Measurements from ENCODE around the gene CCZ1. TPM values are rescaled to one million over a fixed set of nuclear protein-coding genes. Genes with fewer than 3 reads are reported as not detected.
"Not testable (repeated sequence)": the region's sequence is repeated elsewhere in the genome, so short reads cannot be mapped to it uniquely, and the experiment has no call there.

The CCZ1 gene
- polyA plus RNA-seq, 4 donors = 43.8 to 82.7 (median 51.5) TPM

- 95% methylated on average over 2 of the region's 12 CpGs; no CpG with 5 or more reads in 2 of the 3 donors for WGBS, 3 donors
- not testable (repeated sequence) for H3K27ac ChIP-seq (ENCODE audit: low read depth in 1 of 3, low read length in 2 of 3); H3K4me3 ChIP-seq (ENCODE audit: low read depth in 1 of 3, low read length in 3 of 3); FAIRE-seq; H3K9me3 ChIP-seq (ENCODE audit: control insufficient read depth in 2 of 2, insufficient read depth in 1 of 2, low read depth in 1 of 2, low read length in 1 of 2); H3K4me1 ChIP-seq (ENCODE audit: control insufficient read depth in 3 of 3, insufficient read depth in 2 of 3, low read depth in 1 of 3, low read length in 2 of 3); DNase-seq; H3K36me3 ChIP-seq (ENCODE audit: control insufficient read depth in 3 of 3, insufficient read depth in 2 of 3, low read depth in 1 of 3, low read length in 3 of 3); H3K27me3 ChIP-seq (ENCODE audit: control insufficient read depth in 3 of 3, insufficient read depth in 3 of 3, low read length in 3 of 3)
These were observed 26.1 kb downstream of the CCZ1 start for GRCh38 chr7:5924630-5925029.

DNA sequence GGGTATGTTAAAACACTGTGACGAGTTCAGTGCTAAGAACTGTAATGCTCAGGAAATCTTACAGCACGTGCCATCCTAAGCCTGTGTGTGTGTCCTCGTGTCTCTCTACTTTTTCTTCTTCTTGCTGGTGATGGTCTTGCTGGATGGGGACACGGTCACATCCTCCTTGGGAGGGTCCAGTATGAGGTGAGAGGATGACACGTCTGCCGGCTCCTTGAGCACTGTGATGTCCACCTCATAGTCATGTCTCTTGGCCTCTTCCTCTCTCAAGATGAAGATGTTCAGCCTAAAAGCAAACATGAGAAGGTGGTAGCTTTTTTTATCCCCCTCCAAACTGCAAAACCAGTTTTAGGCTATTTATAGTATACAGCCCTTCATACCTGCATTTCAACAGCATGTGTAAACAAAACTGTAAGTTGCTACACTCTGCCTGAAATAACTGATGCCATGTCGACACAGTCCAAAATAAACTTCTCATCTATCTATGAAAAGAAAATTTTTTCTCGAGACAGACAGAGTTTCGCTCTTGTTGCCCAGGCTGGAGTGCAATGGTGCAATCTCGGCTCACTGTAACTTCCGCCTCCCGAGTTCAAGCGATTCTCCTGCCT lies 27.8 kb downstream of the CCZ1 start:
- not testable (repeated sequence) for H3K36me3 ChIP-seq (ENCODE audit: control insufficient read depth in 3 of 3, insufficient read depth in 2 of 3, low read depth in 1 of 3, low read length in 3 of 3); H3K4me3 ChIP-seq (ENCODE audit: low read depth in 1 of 3, low read length in 3 of 3); H3K4me1 ChIP-seq (ENCODE audit: control insufficient read depth in 3 of 3, insufficient read depth in 2 of 3, low read depth in 1 of 3, low read length in 2 of 3); H3K9me3 ChIP-seq (ENCODE audit: control insufficient read depth in 2 of 2, insufficient read depth in 1 of 2, low read depth in 1 of 2, low read length in 1 of 2); H3K27ac ChIP-seq (ENCODE audit: low read depth in 1 of 3, low read length in 2 of 3); H3K27me3 ChIP-seq (ENCODE audit: control insufficient read depth in 3 of 3, insufficient read depth in 3 of 3, low read length in 3 of 3); DNase-seq; FAIRE-seq
- 100% methylated on average over 2 of the region's 13 CpGs; no CpG with 5 or more reads in 1 of the 3 donors for WGBS, 3 donors

- not testable (repeated sequence) for H3K27me3 ChIP-seq (ENCODE audit: control insufficient read depth in 3 of 3, insufficient read depth in 3 of 3, low read length in 3 of 3); H3K36me3 ChIP-seq (ENCODE audit: control insufficient read depth in 3 of 3, insufficient read depth in 2 of 3, low read depth in 1 of 3, low read length in 3 of 3); DNase-seq; H3K27ac ChIP-seq (ENCODE audit: low read depth in 1 of 3, low read length in 2 of 3); H3K4me1 ChIP-seq (ENCODE audit: control insufficient read depth in 3 of 3, insufficient read depth in 2 of 3, low read depth in 1 of 3, low read length in 2 of 3); H3K4me3 ChIP-seq (ENCODE audit: low read depth in 1 of 3, low read length in 3 of 3); FAIRE-seq; H3K9me3 ChIP-seq (ENCODE audit: control insufficient read depth in 2 of 2, insufficient read depth in 1 of 2, low read depth in 1 of 2, low read length in 1 of 2)
- no CpG with 5 or more reads among the region's 10 CpGs for WGBS, 3 donors
These were observed 31.8 kb downstream of the CCZ1 start for GRCh38 chr7:5930290-5930689.

- H3K4me1 ChIP-seq (ENCODE audit: control insufficient read depth in 3 of 3, insufficient read depth in 2 of 3, low read depth in 1 of 3, low read length in 2 of 3); H3K9me3 ChIP-seq (ENCODE audit: control insufficient read depth in 2 of 2, insufficient read depth in 1 of 2, low read depth in 1 of 2, low read length in 1 of 2); FAIRE-seq; H3K27ac ChIP-seq (ENCODE audit: low read depth in 1 of 3, low read length in 2 of 3); H3K4me3 ChIP-seq (ENCODE audit: low read depth in 1 of 3, low read length in 3 of 3); H3K27me3 ChIP-seq (ENCODE audit: control insufficient read depth in 3 of 3, insufficient read depth in 3 of 3, low read length in 3 of 3); DNase-seq; H3K36me3 ChIP-seq (ENCODE audit: control insufficient read depth in 3 of 3, insufficient read depth in 2 of 3, low read depth in 1 of 3, low read length in 3 of 3): not testable (repeated sequence)
- 95 to 97% (median 96%) methylated on average over 13 to 14 of the region's 14 CpGs for WGBS, 3 donors
These were observed 32.7 kb downstream of the CCZ1 start for GRCh38 chr7:5931250-5931649.

- not testable (repeated sequence) for H3K9me3 ChIP-seq (ENCODE audit: control insufficient read depth in 2 of 2, insufficient read depth in 1 of 2, low read depth in 1 of 2, low read length in 1 of 2); DNase-seq; H3K36me3 ChIP-seq (ENCODE audit: control insufficient read depth in 3 of 3, insufficient read depth in 2 of 3, low read depth in 1 of 3, low read length in 3 of 3); H3K4me1 ChIP-seq (ENCODE audit: control insufficient read depth in 3 of 3, insufficient read depth in 2 of 3, low read depth in 1 of 3, low read length in 2 of 3); FAIRE-seq; H3K27me3 ChIP-seq (ENCODE audit: control insufficient read depth in 3 of 3, insufficient read depth in 3 of 3, low read length in 3 of 3); H3K27ac ChIP-seq (ENCODE audit: low read depth in 1 of 3, low read length in 2 of 3); H3K4me3 ChIP-seq (ENCODE audit: low read depth in 1 of 3, low read length in 3 of 3)
- WGBS, 3 donors = 80 to 89% (median 81%) methylated on average over 4 to 5 of the region's 13 CpGs
These were observed 33.5 kb downstream of the CCZ1 start for GRCh38 chr7:5931905-5932644.

DNA sequence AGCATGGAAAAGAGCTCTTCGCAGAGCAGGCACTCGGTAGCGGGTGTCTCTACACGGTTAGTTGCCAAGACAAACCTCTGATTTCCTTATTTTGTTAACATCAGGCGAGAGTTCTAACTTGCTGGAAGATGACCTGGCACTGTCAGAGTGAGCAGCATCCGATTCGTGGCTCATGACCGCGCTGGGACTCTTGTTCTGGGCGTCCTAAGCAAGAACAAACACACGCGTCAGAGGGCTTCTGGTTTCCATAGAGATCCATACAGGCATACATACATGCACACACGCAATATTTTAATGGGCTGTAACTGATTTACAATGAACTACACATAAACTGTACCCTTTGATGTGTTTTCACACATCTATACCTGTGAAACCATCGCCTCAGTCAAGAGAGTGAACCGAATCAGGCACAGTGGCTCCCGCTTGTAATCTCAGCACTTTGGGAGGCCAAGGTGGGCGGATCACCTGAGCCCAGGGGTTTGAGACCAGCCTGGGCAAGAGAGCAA lies 36.5 kb downstream of the CCZ1 start:
- not testable (repeated sequence) for H3K4me1 ChIP-seq (ENCODE audit: control insufficient read depth in 3 of 3, insufficient read depth in 2 of 3, low read depth in 1 of 3, low read length in 2 of 3); H3K4me3 ChIP-seq (ENCODE audit: low read depth in 1 of 3, low read length in 3 of 3); H3K9me3 ChIP-seq (ENCODE audit: control insufficient read depth in 2 of 2, insufficient read depth in 1 of 2, low read depth in 1 of 2, low read length in 1 of 2); H3K36me3 ChIP-seq (ENCODE audit: control insufficient read depth in 3 of 3, insufficient read depth in 2 of 3, low read depth in 1 of 3, low read length in 3 of 3); H3K27ac ChIP-seq (ENCODE audit: low read depth in 1 of 3, low read length in 2 of 3); FAIRE-seq; H3K27me3 ChIP-seq (ENCODE audit: control insufficient read depth in 3 of 3, insufficient read depth in 3 of 3, low read length in 3 of 3); DNase-seq
- WGBS, 3 donors = no CpG with 5 or more reads among the region's 17 CpGs

DNA sequence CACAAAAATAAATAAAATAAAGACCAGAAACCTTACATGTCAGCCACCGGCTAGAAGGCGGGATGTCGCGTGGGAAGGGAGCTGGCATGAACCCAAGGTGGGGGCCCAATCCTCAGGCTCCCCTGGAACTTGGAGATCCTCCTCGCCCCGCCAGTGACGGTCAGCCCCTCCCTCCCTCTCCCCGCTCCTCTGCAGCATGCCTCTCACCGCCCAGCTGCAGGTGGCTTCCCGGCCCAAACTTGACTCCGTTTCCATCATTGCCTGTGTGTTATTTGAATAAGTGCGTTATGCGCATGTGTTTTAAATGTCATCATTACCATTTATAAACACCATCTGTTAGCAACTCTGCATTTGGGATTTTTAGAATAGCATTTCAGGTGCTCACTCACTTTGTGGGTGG lies 64.7 kb downstream of the CCZ1 start:
- not testable (repeated sequence) for H3K36me3 ChIP-seq (ENCODE audit: control insufficient read depth in 3 of 3, insufficient read depth in 2 of 3, low read depth in 1 of 3, low read length in 3 of 3); H3K4me3 ChIP-seq (ENCODE audit: low read depth in 1 of 3, low read length in 3 of 3); DNase-seq; H3K27me3 ChIP-seq (ENCODE audit: control insufficient read depth in 3 of 3, insufficient read depth in 3 of 3, low read length in 3 of 3); H3K27ac ChIP-seq (ENCODE audit: low read depth in 1 of 3, low read length in 2 of 3); H3K9me3 ChIP-seq (ENCODE audit: control insufficient read depth in 2 of 2, insufficient read depth in 1 of 2, low read depth in 1 of 2, low read length in 1 of 2); FAIRE-seq; H3K4me1 ChIP-seq (ENCODE audit: control insufficient read depth in 3 of 3, insufficient read depth in 2 of 3, low read depth in 1 of 3, low read length in 2 of 3)
- 57 to 58% methylated on average over 5 to 9 of the region's 13 CpGs; no CpG with 5 or more reads in 1 of the 3 donors for WGBS, 3 donors

DNA sequence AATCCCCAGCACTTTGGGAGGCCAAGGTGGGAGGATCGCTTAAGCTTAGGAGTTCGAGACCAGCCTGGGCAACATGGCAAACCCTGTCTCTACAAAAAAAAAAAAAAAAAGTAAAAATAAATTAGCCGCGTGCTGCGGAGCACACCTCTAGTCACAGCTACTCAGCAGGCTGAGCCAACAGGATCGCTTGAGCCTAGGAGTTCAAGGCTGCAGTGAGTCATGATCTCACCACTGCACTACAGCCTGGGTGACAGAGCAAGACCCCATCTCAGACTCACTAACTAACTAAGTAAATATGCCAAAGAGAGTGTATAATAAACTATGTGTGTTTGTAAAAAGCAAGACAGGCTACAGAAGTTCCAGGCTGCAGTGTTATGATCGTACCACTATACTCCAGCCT lies 65.3 kb downstream of the CCZ1 start:
- not testable (repeated sequence) for H3K9me3 ChIP-seq (ENCODE audit: control insufficient read depth in 2 of 2, insufficient read depth in 1 of 2, low read depth in 1 of 2, low read length in 1 of 2); DNase-seq; H3K36me3 ChIP-seq (ENCODE audit: control insufficient read depth in 3 of 3, insufficient read depth in 2 of 3, low read depth in 1 of 3, low read length in 3 of 3); H3K27ac ChIP-seq (ENCODE audit: low read depth in 1 of 3, low read length in 2 of 3); H3K27me3 ChIP-seq (ENCODE audit: control insufficient read depth in 3 of 3, insufficient read depth in 3 of 3, low read length in 3 of 3); FAIRE-seq; H3K4me3 ChIP-seq (ENCODE audit: low read depth in 1 of 3, low read length in 3 of 3); H3K4me1 ChIP-seq (ENCODE audit: control insufficient read depth in 3 of 3, insufficient read depth in 2 of 3, low read depth in 1 of 3, low read length in 2 of 3)
- WGBS, 3 donors = 90 to 95% (median 93%) methylated on average over 3 to 5 of the region's 7 CpGs

Data from small intestine (tissue), 7 donors.